Measurements from ENCODE around the gene REM2. TPM values are rescaled to one million over a fixed set of nuclear protein-coding genes. Genes with fewer than 3 reads are reported as not detected.

REM2 gene
- total RNA-seq = not detected in 2 replicates

DNA sequence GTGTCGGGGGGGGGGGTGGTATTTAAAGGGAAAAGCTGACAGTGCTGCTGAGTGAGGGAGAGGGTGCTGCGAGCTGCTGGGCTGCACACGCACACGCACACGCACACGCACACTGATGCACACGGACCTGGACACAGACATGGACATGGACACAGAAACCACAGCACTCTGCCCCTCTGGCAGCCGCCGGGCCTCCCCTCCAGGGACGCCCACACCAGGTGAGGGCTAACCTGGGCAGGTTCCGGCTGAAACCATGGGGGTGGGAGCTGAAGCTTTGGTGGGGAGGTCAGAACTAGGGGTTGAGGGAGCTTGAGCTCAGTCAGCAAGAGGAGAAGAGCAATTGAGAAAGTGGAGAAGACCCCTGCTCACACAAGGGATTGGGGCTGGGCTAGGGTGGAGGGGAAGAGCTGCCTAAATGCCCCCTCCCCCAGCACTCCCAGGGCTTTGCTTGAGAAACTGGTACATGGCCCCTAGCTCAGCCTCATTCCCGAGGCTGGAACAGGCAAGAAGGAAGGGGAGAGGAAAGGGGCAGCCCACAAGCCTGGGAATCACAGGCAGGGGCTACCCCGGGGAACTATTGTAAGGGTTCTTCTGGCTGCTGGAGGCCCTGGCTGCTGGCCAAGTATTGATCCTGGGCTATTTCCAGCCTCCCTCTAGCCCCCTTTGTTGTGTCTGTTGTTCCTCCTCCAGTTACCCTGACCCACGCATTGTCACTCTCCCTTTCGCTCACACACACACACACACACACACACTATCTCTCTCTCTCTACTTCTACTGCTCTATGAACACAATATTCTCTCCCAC is at the start of gene REM2:
Gene REM2, plus strand, starts transcription at position 50 of the 804 bp plus-strand sequence. Its CDS starts 66 bp downstream, at position 116.

DNA sequence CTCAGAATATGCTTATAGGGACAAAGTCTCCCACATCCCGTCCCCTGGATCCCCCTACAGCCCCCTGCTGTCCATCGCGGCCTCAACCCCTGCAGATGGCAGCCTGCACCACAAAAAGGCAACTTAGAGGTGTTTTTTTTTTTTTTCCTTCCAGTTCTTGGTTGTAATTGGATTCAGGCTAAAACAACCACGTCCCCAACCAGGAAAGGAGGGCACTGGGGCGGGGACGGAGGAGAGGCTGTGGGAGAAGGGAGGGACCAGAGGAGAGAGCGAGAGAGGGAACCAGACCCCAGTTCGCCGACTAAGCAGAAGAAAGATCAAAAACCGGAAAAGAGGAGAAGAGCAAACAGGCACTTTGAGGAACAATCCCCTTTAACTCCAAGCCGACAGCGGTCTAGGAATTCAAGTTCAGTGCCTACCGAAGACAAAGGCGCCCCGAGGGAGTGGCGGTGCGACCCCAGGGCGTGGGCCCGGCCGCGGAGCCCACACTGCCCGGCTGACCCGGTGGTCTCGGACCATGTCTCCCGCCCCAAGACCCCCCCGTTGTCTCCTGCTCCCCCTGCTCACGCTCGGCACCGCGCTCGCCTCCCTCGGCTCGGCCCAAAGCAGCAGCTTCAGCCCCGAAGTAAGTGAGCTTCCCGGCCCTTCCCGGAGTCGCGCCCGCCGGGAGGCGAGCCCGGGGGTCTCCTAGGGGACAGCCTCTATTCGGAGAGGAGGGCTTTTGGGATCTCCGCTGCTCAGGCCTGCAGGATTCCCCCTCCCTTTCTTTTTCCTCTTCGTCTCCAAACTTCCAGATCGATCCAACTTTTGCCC is 46.5 kb upstream of the REM2 start, which contains the start of gene MMP14:
Gene MMP14, plus strand, starts transcription at position 285 of the 813 bp plus-strand sequence. Its CDS starts 233 bp downstream, at position 518.

GRCh38 chr14:22871224-22872032 is 11.6 kb upstream of the REM2 start, which contains the start of gene LRP10:
Gene LRP10, plus strand, starts transcription at chr14:22871740. Its CDS starts 564 bp downstream, at chr14:22872304.

DNA sequence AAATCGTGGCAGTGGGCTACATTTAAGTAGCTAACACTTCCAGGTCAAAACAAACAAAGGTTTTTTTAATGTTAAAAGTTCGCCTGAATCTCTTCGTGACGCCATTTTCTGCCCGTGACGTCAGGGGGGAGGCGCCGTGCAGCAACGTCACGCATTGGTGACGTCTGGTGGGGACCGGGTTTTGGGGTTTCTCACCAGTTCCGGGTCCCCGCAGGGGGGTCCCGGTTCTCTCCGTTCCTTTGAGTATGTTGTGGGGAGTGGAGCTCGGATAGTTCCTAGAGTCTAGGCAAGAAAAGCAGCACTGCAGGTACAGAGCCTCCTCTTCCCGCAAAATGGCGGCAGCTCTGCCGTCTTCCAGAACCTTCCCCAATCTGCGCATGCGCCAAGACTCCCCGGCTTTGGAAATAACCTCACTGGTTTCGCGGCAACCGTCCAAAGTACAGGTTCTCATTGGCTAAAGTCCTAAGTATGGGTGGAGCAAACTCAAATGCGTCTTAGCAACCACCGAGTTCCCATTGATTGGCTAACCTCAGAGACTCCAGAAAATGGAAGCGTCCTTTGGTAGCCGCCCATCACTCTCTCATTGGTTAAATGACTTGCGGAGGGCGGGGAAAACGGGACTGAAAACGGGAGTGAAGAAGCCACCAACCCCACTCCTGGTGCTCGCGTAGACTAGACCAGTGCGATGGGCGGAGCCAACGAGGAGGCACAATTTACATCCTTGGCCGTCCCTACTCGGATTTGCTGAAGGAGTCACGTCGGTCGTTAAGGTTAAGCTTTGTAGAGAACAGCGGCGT is 36.0 kb downstream of the REM2 start, which contains the start of gene RBM23:
Gene RBM23, minus strand, starts transcription at position 346 of the 797 bp plus-strand sequence.

GRCh38 chr14:22929104-22929960 is 46.3 kb downstream of the REM2 start, which contains the start of gene PRMT5:
Gene PRMT5, minus strand, starts transcription at chr14:22929376. Its CDS starts 15 bp downstream, at chr14:22929361.

Other genes with a start within 250 kb of the REM2 start
- not detected in 2 replicates for gene OR6J1, start 238.9 kb upstream of the REM2 start, total RNA-seq
- 46.9 and 59.7 TPM in 2 replicates for gene OXA1L, start 116.5 kb upstream of the REM2 start, total RNA-seq
- gene SLC7A7, start 67.8 kb upstream of the REM2 start, total RNA-seq = 6.2 and 6.9 TPM in 2 replicates
- gene MRPL52, start 53.3 kb upstream of the REM2 start, total RNA-seq = 33.3 and 63.5 TPM in 2 replicates
- 104 and 135 TPM in 2 replicates for gene MMP14, start 46.6 kb upstream of the REM2 start, total RNA-seq
- 46.9 and 80.0 TPM in 2 replicates for gene LRP10, start 11.5 kb upstream of the REM2 start, total RNA-seq
- gene RBM23, start 35.9 kb downstream of the REM2 start, total RNA-seq = 32.5 and 86.7 TPM in 2 replicates
- gene PRMT5, start 46.2 kb downstream of the REM2 start, total RNA-seq = 37.4 and 54.9 TPM in 2 replicates
- gene HAUS4, start 73.9 kb downstream of the REM2 start, total RNA-seq = 29.3 and 57.6 TPM in 2 replicates
- gene AJUBA, start 99.3 kb downstream of the REM2 start, total RNA-seq = 43.4 and 94.0 TPM in 2 replicates
- 4.5 and 6.0 TPM in 2 replicates for gene C14orf93, start 126.9 kb downstream of the REM2 start, total RNA-seq
- 226 and 241 TPM in 2 replicates for gene PSMB5, start 151.7 kb downstream of the REM2 start, total RNA-seq
- gene PSMB11, start 159.0 kb downstream of the REM2 start, total RNA-seq = not detected in 2 replicates
- gene CDH24, start 174.3 kb downstream of the REM2 start, total RNA-seq = 8.7 and 10.9 TPM in 2 replicates
- 48.9 and 102 TPM in 2 replicates for gene ACIN1, start 211.9 kb downstream of the REM2 start, total RNA-seq
- gene C14orf119, start 212.3 kb downstream of the REM2 start, total RNA-seq = 47.2 and 51.0 TPM in 2 replicates
- not detected in 2 replicates for gene CIROP, start 221.8 kb downstream of the REM2 start, total RNA-seq
- gene CEBPE, start 236.0 kb downstream of the REM2 start, total RNA-seq = not detected in 2 replicates

All from bladder microvascular endothelial cell (primary cell).